GM19043 (cell line): ENCODE data around the gene UBC.
"Not testable (repeated sequence)": the region's sequence is repeated elsewhere in the genome, so short reads cannot be mapped to it uniquely, and the experiment has no call there.

Experiments used
- ATAC-seq: cut with Tn5 transposase; IDR thresholded peaks from one replicate; pipeline ENCODE4 v1.9.1; 2021; ENCODE audit warnings: low read depth; ENCODE audit not compliant: unreplicated experiment

The UBC gene

DNA sequence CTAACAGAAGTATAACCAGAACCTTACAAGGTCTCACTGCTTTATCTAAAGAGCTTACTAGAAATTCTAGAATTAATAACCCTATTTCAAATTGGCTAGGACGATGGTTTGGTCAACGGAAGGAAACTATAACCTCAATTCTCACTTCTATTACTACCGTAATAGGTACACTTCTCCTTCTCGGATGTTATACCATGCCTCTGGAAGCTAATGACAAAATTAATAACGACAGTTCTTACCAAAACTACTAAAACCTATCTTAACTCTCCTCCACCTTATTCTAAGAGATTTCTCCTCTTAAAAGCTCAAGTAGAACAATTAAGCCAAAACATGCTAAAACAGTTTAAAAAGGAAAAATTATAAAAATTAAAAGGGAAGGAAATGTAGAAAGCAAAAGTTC is 23.7 kb upstream of the UBC start:
- no peak for ATAC-seq

DNA sequence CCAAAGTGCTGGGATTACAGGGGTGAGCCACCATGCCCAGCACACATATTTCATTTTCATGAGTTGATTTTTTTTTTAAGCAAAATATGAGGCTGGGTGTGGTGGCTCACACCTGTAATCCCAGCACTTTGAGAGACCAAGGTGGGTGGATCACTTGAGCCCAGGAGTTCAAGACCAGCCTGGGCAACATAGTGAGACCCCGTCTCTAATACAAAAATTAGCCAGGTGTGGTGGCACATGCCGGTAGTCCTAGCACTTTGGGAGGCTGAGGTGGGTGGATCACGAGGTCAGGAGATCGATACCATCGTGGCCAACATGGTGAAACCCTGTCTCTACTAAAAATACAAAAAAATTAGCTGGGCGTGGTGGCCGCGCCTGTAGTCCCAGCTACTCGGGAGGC is 17.1 kb upstream of the UBC start:
- not testable (repeated sequence) for ATAC-seq

DNA sequence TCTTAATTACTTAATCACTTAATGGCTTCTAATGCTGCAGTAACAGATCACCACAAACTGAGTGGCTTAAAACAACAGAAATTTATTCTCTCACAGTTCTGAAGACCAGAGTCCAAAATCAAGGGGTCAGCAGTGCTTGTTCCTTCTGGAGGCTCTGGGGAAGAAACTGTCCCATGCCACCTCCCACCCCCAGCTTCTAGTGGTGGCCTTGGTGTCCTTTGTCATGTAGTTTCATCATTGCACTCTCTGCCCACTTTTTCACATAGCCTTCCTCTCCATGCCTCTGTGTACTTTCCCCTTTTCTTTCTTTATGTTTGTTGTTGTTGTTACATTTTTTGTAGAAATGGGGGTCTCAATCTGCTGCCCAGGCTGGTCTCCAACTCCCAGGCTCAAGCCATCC is 16.1 kb upstream of the UBC start:
- ATAC-seq: no peak

DNA sequence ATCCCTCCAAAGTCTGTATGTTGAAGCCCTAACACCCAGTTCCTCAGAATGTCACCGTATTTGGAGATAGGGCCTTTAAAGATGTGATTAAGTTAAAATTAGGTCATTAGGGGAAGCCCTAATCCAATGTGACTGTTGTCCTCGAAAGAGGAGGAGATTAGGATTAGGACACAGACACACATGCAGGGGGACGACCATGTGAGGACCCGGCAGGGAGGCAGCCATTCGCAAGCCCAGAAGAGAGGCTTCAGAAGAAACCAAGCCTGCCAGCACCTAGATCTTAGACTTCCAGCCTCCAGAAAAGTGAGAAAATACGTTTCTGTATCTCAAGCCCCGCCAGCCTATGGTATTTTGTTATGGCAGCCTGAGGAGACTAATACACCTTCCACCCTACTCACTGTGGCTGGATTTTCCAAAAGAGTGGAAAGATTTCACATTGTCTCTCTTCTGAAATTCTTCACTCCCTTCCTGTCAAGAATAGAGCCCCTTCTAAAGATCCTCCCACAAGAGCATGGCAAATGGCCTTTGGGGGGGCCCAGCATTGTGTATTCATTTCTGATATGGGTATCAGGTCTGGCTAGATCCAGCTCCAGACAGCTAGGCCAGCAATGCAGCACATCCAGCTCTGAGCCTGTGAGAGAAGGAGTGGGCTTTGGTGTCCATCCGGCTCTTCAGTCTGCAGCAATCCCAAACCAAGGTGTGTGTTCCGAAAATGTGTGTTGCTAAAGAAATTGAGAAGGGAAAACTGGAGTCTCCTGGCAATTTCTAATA is 15.4 kb upstream of the UBC start:
- ATAC-seq: no peak

DNA sequence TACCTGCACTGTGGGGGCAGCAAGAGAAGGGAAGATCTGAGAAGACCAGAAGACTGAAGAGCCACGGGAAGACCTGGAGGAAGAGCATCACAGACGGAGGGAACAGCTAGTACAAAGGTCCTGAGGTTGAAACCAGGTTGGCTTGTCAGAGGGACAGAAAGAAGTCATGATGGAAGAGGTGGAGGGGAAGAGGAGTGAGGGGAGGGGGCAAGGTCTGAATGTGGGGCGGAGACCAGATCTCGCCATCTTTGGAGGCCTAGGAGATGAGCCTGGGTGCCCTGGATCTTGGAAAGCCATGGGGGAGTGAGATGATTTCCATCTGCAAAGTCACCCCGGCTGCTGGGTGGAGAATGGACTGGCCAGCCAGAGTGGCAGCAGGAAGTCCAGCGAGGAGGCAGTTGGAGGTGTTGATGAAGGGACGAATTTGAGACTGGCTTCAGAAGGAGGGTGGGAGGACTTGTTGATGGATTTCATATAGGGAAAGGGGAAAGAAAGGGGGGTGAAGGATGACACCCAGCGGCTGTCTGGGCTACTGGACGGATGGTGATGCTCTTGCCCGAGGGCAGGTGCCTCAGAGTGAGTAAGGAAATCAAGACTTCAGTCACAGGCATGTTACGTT is 14.6 kb upstream of the UBC start:
- no peak for ATAC-seq

DNA sequence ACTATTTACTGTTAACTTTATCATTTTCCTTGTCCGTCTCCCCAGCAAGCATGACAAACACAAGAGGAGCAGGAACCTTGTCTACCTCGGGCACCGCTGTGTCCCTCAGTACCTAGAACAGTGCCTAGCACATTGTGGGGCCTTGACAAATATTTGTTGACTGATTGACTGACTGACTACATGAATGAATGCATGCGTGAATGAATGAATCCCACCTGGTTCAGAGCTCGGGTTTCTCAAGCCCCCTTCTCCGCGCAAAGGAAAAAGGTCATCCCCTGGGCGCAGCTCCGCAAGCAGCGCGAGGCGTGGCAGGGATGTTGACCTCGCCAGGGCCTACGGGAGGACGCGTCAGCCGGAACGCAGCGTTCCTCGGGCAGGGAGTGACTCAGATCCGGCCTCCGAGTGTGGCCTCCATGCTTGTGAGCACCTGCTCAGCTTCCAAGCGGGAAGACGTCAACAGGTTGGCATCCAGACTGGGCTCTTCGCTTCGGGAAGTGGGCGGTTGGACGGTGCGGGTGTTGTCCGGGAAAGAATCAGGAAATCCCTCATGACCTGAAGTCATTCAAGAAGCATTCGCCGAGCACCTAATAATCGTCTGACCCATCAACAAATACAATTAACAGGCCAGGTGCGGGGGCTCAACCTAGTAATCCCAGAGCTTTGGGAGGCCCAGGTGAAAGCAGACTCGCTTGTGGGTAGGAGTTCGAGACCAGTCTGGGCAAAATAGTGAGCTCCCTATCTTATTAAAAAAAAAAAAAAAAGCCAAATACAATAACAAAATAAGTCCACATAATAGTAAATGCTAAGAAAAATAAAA is 13.9 kb upstream of the UBC start:
- peak; percentile 50 for ATAC-seq

DNA sequence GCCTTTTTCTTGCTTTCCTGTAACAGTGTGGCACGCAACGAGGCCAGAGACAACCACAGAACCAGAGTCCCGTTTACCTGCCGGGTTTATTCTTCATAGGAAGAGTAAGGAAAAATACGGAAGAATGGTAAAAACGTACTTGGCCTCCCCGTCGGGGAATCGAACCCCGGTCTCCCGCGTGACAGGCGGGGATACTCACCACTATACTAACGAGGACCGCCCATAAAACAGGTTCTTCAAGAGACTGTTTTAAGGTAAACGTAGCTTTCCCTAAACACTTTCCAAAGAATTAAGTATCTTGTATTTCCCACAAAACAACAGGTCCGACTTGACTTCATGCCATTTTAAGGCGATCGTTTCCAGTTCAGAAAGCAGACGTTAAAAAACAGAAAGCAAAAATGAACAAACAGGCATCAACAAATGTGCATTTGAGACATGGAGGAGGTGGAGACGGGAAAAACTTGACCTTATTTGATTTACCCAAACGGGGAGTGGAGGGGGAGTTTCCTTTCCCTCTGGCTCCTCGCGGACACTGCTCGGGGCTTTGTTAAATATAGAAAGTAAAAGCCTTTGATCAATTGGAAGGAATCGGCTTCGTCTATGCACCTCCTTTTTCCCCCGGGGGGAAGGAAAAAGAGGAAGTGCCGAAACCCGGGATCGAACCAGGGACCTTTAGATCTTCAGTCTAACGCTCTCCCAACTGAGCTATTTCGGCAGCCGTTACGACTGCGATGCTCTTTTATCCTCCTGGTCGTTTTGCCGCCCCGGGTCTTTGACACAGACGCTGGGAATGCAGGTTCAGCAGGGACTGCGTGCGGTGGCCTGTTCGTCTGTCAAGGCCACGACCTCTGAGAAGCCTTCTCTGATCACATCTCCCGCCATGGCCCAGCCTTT is 13.0 kb upstream of the UBC start:
- peak; percentile 62 for ATAC-seq

DNA sequence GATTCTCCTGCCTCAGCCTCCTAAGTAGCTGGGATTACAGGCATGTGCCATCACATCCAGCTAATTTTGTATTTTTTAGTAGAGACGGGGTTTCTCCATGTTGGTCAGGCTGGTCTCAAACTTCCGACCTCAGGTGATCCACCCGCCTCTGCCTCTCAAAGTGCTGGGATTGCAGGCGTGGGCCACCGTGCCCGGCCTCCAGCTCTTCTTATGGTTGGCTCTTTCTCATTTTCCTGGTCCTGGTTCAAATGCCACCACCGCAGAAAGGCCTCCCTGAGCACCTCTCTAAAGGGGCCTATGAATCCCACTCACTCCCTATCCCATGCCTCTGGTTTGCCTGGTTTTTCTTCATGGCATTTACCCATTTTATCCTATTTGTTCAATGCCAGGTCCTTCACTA is 11.3 kb upstream of the UBC start:
- ATAC-seq: not testable (repeated sequence)

DNA sequence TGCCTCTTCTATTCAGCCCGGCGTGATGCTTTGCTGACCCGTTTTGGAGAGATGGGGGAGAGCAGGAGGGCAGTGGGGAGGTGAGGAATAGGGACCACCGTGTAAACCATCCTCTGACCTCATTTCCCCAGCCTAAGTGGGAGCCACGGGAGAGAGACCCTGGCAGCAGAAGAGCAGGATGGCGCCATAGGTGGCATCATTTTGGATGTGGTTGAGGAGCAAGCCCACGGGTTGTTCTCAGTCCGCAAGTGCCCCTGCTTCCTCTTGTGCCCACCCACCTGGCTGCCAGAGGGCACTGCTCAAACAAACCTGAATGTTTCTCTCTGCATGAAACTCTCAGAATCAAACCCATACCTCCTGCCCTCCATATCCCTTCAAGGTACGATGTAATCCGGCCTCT is 10.7 kb upstream of the UBC start:
- no peak for ATAC-seq

DNA sequence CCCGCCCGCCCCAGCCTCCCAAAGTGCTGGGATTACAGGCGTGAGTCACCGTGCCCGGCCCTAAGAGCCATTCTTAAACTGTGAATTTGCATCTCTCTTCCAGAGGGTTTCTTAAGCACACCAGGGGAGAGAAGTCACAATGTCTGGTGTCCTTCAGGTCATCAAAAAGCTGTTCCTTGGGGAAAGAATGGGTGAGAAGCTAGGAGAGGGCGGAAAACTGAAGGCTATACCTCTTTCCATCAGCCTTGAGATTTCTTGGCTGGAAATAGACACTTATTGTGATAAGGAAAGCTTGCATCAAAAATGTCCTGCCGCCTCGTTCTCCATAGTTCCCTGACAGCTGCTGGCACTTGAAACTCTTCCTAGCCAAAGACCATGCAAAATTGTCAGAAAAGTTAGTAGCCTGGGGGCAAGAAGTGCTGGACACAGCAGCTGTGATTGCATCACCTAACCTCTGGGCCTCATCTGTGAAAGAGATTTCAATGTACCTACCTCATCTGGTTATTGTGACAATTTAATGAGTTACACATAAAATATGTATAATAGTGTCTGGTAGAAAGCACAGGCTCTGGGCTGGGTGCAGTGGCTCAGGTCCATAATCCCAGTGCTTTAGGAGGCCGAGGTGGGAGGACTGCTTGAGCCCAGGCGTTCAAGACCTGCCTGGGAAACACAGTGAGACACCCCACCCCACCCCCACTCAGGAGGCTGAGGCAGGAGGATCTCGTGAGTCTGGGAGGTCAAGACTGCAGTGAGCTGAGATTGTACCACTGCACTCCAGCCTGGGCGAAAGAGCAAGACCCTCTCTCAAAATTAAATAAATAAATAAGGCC is 9.7 kb upstream of the UBC start:
- no peak for ATAC-seq

DNA sequence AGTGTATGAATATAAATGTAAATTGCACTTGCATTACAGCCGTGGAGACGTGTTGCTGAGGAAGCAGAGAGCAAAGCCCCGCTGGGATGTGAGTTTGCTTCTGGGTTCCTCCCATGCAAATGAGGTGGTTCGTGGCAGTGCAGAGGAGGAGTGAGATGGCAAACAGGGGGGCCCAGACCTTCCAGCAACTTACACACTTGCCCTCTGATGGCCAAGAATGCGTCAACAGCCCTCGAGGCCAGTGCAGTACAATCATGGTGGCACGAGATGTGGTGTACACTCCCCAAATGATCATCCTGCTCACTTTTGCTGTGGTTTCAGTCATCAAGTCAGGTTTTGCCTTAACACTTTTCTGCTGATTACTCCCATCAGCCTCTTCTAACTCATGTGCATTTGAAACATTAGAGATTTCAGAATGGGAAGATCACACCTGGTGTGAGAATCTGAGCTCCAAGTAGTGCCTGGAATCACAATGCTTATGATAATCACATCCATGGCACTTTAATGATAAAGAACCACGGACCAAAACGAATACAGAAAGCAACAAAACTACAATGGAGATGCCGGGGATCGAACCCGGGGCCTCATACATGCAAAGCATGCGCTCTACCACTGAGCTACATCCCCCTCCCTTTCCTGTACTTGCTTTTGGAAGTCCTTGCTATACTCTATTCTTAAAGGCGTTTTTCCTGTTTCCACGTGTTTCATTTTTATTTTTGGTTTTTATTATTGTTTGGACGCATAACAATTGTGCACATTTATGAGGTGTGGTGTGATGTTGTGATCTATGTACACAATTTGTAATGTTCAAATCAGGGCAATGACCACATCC is 7.0 kb upstream of the UBC start:
- ATAC-seq: peak; percentile 41

DNA sequence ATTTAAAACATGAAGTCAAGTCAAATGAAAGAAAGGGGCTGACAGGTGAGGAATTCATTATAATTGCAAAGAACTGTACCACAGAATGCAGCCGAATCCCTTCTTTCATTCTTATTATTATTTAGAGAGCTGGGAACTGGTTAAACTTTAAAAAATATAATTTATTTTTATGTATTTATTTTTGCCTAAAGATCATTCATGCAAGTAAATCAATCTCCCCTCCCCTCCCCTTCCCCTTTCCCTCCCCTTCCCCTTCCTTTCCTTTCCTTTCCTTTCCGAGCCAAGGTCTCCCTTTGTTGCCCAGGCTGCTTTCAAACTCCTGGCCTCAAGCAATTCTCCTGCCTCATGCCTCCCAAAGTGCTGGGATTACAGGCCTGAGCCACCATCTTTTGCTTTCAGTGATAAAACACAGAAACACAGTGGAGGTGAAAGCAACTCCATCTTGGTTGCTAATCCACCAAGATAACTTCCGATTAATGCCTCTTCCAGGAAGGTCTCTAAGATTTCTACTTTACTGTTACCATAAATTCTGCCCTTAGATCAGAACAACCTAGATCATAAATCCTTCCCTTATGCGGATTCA is 6.0 kb upstream of the UBC start:
- ATAC-seq: no peak

DNA sequence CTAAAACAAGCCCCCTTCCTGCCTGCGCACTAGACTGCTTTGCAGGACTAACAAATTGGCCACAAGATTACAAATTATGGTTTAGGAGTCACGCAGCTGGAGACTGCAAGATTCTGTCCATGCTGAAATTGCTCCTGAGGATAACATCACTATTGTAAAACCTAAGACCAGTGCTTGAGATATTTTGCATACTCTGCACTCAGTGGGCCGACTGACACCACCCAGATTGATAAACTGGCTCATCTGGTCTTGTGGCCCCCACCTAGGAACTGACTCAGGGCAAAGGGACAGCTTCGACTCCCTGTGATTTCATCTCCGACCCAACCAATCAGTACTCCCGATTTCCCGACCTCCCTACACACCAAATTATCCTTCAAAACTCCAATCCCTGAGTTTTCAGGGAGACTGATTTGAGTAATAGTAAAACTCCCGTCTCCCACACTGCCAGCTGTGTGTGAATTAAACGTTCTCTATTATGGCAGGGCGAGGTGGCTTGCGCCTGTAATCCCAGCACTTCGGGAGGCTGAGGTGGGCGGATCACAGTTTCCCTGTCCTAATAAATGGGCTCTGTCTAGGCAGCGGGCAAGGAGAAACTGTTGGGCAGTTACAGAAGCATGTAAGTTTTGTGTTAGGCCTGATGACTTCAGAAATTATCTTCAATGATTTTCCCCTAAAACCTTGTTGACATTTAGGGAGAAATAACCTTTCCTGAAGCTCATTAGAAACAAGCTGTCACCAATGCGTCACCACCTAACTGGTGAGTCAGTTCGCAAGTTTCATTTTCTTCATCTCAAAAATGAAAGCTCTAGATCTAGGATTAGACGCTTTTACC is 5.3 kb upstream of the UBC start:
- ATAC-seq: no peak

DNA sequence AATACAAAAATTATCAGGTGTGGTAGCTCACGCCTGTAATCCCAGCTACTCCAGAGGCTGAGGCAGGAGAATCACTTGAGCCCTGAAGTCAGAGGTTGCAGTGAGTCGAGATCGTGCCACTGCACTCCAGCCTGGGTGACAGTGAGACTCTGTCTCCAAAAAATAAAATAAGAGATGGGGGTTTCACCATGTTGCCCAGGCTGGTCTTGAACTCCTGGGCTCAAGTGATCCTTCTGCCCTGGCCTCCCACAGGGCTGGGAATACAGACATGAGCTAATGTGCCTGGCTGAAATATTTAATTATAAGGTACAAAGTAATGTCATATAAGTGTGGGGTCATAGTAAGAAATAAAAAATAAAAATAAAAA is 4.2 kb upstream of the UBC start:
- ATAC-seq: not testable (repeated sequence)

DNA sequence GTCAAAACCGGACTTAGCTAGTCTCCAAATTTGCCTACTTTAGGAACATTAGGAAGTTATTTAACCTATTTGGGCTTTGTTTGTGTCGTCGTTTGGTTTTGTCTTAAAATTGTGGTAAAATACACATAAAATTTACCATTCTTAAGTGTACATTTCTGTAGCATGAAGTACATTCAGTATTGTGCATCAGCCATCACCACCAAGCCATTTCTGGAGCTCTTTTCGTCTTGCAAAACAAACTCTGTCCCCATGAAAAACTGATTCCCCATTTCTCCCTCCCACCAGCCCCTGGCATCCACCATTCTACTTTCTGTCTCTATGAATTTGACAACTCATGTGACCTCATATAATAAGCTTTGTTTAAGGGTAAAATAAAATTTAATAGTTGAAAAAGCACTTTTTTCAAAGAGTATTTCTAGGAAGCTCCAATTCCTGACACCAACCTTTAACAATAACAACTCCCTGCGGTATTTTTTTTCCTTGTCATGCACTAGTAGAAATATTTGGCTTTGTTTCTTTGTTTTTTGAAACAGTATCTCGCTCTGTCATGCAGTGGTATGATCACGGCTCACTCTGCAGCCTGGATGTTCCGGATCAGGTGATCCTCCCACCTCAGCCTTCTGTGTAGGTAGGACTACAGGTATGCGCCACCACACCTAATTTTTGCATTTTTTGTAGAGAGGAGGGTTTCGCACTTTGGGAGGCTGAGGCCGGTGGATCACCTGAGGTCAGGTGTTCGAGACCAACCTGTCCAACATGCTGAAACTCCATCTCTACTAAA is 3.6 kb upstream of the UBC start:
- ATAC-seq: no peak

DNA sequence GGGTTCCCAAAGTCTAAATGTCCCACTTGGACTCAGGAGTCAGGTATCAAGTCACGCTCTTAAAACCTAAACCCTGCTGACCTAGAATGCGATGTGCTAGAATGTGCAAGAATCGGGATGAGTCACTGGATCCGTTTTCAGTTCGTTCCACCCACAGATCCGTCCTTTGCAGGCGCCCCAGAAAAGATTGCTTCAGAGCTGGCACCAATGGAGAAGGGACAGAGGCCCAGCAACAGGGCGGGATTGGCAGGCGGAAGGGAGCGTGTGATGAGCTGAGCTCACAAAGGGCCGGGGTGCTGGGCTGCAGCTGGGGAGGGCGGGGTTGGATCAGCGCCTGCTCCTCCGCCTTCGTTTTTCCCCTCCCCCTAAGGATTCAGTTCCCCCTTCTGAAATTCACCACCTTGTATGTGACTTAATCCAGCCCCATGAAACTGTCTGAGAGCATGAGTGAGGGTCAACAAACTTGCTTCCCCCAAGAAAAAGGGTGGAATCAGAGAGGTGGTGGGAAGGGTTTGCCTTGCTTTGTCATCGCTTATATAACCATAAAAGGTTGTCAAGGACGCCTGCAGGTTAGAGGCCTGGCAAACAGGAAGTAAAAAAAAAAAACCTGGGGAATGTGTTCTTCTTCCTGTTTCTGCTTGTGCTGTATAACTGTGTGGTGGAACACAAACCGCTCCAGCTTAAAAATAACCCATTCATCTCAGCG is 2.8 kb upstream of the UBC start:
- ATAC-seq: peak; percentile 47
